HG03521 (cell line): Measurements from ENCODE around the gene TUSC1.
"Not testable (repeated sequence)": the region's sequence is repeated elsewhere in the genome, so short reads cannot be mapped to it uniquely, and the experiment has no call there.

Source experiments
- ATAC-seq: cut with Tn5 transposase; IDR thresholded peaks from one replicate; pipeline ENCODE4 v1.9.1; 2021; ENCODE audit warnings: mild to moderate bottlenecking, moderate library complexity; ENCODE audit not compliant: unreplicated experiment

The TUSC1 gene

GRCh38 chr9:25678147-25678666 lies at the start of gene TUSC1:
Gene TUSC1, minus strand, starts transcription at chr9:25678444. Its CDS starts 132 bp downstream, at chr9:25678312.
- no peak for ATAC-seq

DNA sequence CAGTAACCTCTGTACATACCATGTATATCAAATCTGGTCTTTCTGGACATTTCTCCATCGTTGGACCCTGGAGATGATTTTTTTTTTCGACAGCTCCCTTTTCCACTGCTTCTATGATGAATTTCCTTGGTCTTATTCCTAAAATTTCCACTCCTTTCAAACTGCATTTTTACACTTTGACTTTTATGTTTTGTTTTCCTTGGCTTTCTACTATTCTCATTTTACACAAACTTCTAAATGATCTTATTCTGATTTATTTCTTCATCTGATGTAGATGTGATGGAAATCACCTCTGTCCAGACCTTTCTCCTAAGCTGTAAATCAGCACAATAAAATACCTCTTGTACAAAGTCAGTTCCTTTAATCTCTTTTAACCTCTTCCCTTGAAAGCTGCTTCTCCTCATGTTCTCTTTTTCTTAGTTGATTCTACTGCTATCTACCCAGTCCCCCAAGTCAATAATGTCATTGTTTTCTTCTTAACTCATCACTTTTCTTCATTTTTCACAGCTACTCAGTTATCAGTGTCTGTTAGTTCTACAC lies 48.7 kb upstream of the TUSC1 start:
- ATAC-seq: no peak

DNA sequence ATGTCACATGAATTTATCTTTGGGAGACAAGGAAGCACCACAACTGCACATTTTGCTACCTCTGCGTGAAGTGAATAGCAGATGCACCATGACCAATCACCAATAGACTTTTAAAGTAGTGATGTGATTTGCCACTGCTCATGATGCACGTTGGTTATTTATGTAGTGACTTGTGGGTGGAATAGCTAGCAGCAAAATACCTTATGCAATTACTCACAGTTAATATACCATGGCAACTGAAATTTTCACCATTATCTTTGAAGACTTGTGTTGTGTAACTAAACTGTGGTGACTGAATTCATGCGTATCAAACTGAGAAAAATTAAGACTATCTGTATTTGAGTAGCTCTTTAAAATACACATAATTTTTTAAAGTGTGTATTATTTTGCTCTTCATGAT lies 46.2 kb upstream of the TUSC1 start:
- ATAC-seq: no peak

- ATAC-seq: no peak
Measured at GRCh38 chr9:25716220-25716872, 38.1 kb upstream of the TUSC1 start.

DNA sequence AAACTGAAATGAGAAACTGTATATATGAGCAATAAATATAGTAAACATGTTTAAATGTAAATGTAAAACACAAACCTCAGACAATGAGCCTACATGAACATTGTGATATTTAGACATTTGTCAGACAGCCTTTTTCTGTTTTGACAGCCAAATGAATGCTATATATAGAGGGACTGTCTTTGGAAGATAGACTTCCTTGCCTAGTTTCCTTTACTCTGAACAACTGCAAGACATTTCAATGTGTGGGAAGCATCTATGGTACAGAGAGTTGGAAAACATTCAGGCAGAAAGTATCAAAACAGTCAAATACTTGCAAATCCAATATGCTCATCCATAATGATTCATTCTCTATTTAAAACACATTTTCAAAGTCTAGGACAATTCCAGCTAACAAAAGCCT lies 31.7 kb upstream of the TUSC1 start:
- ATAC-seq: no peak

DNA sequence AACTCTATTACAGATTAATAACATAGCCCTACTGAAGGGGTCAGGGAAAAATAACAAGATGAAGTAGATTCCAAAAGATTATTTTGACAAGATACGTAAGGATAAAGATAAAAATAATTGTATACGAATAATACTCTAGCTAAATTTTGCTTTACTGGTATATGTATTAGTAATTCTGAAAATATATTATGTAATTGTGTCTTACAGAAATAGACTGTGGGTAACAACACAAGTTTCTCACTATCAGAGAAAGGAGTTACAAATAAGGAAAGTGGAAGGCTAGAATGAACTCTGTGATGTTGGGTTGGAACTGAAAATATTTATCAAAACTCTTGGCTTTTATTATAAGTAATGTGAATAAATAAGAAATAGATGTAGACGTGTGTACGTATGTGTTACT lies 26.6 kb upstream of the TUSC1 start:
- no peak for ATAC-seq

- no peak for ATAC-seq
Measured at GRCh38 chr9:25703701-25704357, 25.6 kb upstream of the TUSC1 start.

- ATAC-seq: no peak
Measured at GRCh38 chr9:25702536-25702935, 24.3 kb upstream of the TUSC1 start.

- not testable (repeated sequence) for ATAC-seq
Measured at GRCh38 chr9:25700899-25701298, 22.7 kb upstream of the TUSC1 start.

DNA sequence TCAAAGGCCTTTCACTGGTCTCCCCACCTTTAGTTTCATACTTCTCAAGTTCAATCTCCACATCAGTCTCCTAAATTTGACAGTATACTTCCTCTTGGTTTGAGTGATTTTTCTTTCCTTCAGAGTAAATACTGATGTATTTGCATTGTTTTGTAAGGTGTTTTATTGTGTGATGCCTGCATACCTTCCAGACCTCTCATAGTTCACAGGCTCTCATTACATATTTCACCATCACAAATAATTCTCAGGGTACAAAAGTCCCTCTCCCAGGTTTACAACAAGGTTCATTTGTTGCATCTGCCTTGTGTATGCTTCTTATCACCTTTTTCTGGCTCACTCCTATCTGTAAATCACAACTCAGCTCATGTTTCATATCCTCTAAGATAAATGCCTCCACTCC lies 22.2 kb upstream of the TUSC1 start:
- no peak for ATAC-seq

DNA sequence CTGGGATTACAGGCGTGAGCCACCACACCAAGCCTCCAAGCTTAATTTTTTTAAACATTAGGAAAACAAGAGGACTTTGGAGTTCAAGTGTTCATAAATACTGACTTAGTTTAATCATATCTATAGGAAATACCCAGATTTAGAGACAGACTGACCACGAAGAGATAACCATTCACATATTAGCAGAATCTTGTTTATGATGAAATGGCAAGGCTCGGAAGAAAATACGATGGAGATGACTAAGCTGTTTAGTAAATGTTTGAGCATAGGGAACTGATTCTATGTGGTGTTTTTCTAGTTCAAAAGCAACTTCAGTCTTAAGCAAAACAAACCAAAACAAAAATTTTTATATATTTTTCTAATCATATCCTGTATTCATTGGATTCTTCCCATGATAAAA lies 13.5 kb upstream of the TUSC1 start:
- ATAC-seq: no peak

- no peak for ATAC-seq
Measured at GRCh38 chr9:25684321-25684720, 6.1 kb upstream of the TUSC1 start.

GRCh38 chr9:25681266-25681665 lies 3.0 kb upstream of the TUSC1 start:
- ATAC-seq: no peak

DNA sequence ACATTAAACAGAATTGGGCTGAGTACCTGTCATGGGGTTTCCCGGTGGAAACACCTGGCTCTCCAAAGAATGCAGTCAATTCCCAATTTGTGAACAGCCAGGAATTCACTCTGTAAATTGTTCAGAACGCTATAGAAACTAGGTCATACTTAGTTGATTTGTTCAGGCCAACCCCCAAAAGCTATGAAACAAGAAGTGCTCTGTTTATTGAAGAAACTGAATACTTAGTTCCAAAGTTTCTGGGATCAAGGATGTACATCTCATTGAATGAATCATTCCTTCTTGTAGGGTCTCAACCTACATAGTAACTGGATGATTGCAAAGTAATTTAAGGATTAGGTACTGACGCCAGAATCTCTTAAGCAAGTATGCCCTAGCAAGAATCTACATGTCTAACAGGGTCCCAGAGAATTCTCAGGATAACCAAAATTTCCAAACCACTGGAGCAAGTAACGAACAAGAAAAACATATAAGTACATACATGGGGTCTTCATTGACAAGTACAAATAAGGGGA lies 659 bp upstream of the TUSC1 start:
- ATAC-seq: no peak

- ATAC-seq: no peak
Measured at GRCh38 chr9:25677301-25678146, 720 bp downstream of the TUSC1 start.

DNA sequence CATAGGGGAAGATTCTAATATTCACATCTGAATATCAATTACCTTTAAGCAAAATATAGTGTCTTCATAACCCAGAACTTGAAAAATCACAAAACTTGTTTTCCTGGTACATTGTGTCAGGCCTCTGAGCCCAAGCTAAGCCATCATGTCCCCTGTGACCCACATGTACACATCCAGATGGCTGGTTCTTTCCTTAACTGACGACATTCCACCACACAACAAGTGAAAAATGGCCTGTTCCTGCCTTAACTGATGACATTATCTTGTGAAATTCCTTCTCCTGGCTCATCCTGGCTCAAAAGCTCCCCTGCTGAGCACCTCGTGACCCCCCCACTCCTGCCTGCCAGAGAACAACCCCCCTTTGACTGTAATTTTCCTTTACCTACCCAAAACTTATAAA lies 2.4 kb downstream of the TUSC1 start:
- not testable (repeated sequence) for ATAC-seq

DNA sequence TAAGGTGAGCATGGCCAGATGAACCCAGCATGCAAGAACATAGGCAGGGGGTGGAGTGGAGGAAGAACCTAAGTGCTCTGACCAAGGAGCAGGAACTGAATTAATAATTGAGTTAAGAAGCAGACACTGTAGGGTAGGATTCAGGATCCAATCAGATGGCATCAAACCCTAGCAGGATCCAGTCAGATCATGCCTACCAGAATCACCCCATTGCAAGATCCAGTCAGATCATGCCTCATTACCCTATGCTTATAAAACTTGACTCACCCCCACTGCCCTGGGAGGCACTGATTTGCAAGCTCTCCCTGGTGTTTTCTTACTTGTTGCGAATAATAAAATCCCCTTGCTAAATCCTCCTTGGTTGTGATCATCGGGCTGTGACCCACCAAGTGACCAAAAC lies 19.7 kb downstream of the TUSC1 start:
- no peak for ATAC-seq

DNA sequence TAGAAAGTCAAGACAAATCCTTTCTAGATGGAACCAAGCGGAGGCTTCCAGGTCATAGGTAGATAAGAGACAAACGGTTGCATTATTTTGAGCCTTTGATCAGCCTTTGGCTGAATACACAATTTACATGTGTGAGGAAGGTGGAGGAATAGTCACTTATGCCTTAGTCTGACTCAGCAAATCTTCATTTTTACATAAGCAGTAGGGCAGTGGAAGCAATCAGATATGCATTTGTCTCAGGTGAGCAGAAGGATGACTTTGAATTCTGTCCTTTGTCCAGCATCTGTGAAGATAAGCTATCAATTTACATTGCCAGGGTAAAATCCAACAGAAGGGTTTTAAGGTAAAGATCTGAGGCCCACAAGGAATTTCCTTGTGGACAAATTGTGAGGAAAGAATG lies 23.8 kb downstream of the TUSC1 start:
- no peak for ATAC-seq

- no peak for ATAC-seq
Measured at GRCh38 chr9:25648116-25648515, 30.1 kb downstream of the TUSC1 start.

DNA sequence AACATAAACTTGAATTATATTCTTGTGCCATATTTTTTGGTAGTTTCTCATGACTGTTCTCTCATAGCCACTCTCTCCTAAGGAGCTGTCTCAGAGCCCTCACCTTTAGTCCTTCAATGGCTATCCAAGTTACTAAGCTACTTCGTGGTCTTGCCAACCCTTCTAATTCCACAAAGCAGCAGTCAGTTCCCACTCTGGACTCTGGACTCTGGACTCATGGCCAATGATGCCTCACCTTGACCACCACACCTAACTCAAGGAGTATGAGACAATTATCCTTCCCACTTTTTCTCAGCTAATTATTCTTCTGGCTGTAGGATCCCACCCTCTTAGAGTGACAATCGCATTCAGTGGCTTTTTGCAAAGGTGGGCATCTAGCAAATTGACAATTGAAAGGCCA lies 42.2 kb downstream of the TUSC1 start:
- ATAC-seq: no peak

DNA sequence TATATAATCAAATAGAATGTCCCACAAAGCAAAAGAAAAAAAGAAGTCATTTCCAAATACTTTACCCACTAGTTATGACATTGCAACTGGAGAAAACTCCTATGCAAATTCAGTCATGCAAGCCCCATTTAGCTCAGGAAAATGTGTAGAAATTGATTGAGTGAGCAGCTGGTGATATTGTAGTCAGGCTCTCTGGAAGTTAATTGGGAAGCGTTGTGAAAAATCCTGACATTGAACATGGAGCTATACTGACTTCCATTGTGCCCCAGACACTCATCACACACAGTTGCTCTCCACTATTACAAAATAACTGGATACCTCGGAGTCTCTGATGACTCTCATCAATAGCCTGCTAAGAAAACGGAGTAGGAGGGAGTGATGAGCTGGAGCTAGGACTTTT lies 49.0 kb downstream of the TUSC1 start:
- no peak for ATAC-seq
